OCI-LY3 (cell line): Measurements from ENCODE around the gene AKAP7.
"Not testable (repeated sequence)": the region's sequence is repeated elsewhere in the genome, so short reads cannot be mapped to it uniquely, and the experiment has no call there.

Source experiments
- H2AFZ ChIP-seq: fragments of 200-600, 300-600 bp; shearing (Covaris generic); 2 replicates; pipeline ENCODE4 v1.6.0; 2014; ENCODE audit warnings: antibody characterized with exemption, low read depth, low read length
- H3K27ac ChIP-seq: fragments of 200-600, 300-600 bp; sonication (generic); 2 replicates; pipeline ENCODE4 v1.5.1; 2014; ENCODE audit warnings: mild to moderate bottlenecking, low read length, moderate library complexity, mixed read lengths
- H3K27me3 ChIP-seq: fragments of 200-600, 300-600 bp; sonication (generic); 2 replicates; pipeline ENCODE4 v1.6.1; 2014; ENCODE audit warnings: low read depth, low read length, mixed read lengths
- H3K36me3 ChIP-seq: fragments of 200-600, 300-600 bp; sonication (generic); replicated peaks from 2 replicates; pipeline ENCODE3; 2014; ENCODE audit warnings: low read depth, low read length, mixed read lengths
- H3K4me1 ChIP-seq: fragments of 300-600, 200-600 bp; sonication (generic); 2 replicates; pipeline ENCODE4 v1.6.1; 2014; ENCODE audit warnings: low read length, mixed read lengths
- H3K4me2 ChIP-seq: fragments of 200-600, 300-600 bp; sonication (generic); 2 replicates; pipeline ENCODE4 v1.6.1; 2014; ENCODE audit warnings: low read length, mixed read lengths
- H3K4me3 ChIP-seq: fragments of 300-600, 200-600 bp; sonication (generic); 2 replicates; pipeline ENCODE4 v1.5.1; 2014; ENCODE audit warnings: antibody characterized with exemption, mild to moderate bottlenecking, low read length, moderate library complexity
- H3K79me2 ChIP-seq: fragments of 300-600, 200-600 bp; shearing (Covaris generic); 2 replicates; pipeline ENCODE4 v1.6.1; 2014; ENCODE audit warnings: mild to moderate bottlenecking, low read length, mixed read lengths
- H3K9ac ChIP-seq: fragments of 300-600, 200-600 bp; shearing (Covaris generic); 2 replicates; pipeline ENCODE4 v1.6.0; 2014; ENCODE audit warnings: mild to moderate bottlenecking, low read length, moderate library complexity
- H3K9me3 ChIP-seq: fragments of 200-600, 300-600 bp; shearing (Covaris generic); 2 replicates; pipeline ENCODE4 v1.6.1; 2014; ENCODE audit warnings: low read length, mixed read lengths; ENCODE audit not compliant: insufficient read depth
- H4K20me1 ChIP-seq: fragments of 200-600, 300-600 bp; sonication (generic); 2 replicates; pipeline ENCODE4 v1.6.1; 2016; ENCODE audit warnings: low read length, mixed read lengths; ENCODE audit not compliant: insufficient read depth
- EZH2phosphoT487 ChIP-seq: fragments of 200-600 bp; shearing (Covaris generic); IDR thresholded peaks from 2 replicates; pipeline ENCODE4 v1.6.1; 2018; ENCODE audit warnings: antibody characterized with exemption, mixed run types, low read depth
- TF ChIP-seq, protein P1 (sequence below): fragments of 200-600, 300-600 bp; sonication (generic); IDR thresholded peaks from 2 replicates; pipeline ENCODE4 v1.5.1; 2014; ENCODE audit warnings: antibody characterized with exemption, low read length, low read depth

AKAP7 gene

DNA sequence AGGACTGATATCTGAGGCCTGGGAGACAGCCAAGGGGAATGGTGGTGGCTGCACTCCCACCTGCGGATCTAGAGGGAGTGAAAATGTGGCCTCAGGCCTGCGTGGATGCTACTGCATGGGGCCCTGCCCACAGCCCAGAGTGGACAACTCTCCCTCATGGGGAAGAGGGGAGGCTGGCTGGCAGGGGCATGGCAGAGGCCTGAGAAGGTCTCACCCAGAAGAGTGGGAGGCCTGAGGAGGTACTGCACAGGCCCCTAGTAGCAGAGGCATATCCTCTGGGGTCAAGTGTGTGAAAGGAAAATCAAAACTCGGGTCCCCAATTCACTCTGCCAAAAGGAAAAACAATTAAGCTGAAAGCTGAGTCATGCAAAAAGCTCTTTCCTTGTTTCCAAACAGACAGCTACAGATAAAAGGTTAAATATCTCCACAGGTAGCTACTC lies 158.2 kb downstream of the AKAP7 start:
- no peak overlapping the region for H2AFZ ChIP-seq
- H3K79me2 ChIP-seq: no peaks in the 10 kb centered on the region
- H3K4me3 ChIP-seq: no peak overlapping the region
- H4K20me1 ChIP-seq: no peaks in the 10 kb centered on the region
- no peak overlapping the region for H3K9ac ChIP-seq
- no peaks in the 10 kb centered on the region for H3K4me1 ChIP-seq
- H3K27ac ChIP-seq: no peak overlapping the region
- no peak for TF ChIP-seq EZH2phosphoT487
- no peaks in the 10 kb centered on the region for H3K27me3 ChIP-seq
- no peaks in the 10 kb centered on the region for H3K9me3 ChIP-seq
- H3K36me3 ChIP-seq: no peaks in the 10 kb centered on the region
- no peak overlapping the region for H3K4me2 ChIP-seq

DNA sequence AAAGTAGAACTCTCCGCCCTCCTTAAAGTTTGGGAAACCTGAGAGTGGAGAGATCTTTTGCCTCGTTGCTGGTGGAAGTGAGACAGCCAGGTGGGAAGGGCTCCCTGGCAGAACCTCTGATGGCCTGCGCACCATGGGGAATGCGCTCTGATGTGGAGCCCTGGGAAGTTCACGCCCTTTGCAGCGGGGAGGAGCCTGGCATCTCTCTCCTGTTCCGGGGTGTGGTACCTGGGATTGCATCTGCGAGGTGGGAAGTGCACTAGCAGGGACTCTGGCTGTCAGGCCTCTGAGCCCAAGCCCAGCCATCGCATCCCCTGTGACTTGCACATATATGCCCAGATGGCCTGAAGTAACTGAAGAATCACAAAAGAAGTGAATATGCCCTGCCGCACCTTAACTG lies 159.8 kb downstream of the AKAP7 start:
- H3K9ac ChIP-seq: no peak overlapping the region
- TF ChIP-seq, protein P1, sequence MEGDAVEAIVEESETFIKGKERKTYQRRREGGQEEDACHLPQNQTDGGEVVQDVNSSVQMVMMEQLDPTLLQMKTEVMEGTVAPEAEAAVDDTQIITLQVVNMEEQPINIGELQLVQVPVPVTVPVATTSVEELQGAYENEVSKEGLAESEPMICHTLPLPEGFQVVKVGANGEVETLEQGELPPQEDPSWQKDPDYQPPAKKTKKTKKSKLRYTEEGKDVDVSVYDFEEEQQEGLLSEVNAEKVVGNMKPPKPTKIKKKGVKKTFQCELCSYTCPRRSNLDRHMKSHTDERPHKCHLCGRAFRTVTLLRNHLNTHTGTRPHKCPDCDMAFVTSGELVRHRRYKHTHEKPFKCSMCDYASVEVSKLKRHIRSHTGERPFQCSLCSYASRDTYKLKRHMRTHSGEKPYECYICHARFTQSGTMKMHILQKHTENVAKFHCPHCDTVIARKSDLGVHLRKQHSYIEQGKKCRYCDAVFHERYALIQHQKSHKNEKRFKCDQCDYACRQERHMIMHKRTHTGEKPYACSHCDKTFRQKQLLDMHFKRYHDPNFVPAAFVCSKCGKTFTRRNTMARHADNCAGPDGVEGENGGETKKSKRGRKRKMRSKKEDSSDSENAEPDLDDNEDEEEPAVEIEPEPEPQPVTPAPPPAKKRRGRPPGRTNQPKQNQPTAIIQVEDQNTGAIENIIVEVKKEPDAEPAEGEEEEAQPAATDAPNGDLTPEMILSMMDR: no peak
- TF ChIP-seq EZH2phosphoT487: no peak

DNA sequence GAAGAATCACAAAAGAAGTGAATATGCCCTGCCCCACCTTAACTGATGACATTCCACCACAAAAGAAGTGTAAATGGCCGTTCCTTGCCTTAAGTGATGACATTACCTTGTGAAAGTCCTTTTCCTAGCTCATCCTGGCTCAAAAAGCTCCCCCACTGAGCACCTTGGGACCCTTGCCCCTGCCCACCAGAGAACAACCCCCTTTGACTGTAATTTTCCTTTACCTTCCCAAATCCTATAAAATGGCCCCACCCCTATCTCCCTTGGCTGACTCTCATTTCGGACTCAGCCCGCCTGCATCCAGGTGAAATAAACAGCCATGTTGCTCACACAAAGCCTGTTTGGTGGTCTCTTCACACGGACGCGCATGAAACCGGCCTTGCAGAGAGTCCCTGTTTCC lies 165.6 kb downstream of the AKAP7 start:
- not testable (repeated sequence) for H2AFZ ChIP-seq, H3K4me2 ChIP-seq, H3K9me3 ChIP-seq, H3K27ac ChIP-seq, H3K4me3 ChIP-seq, H4K20me1 ChIP-seq, H3K9ac ChIP-seq, H3K79me2 ChIP-seq, H3K36me3 ChIP-seq, H3K27me3 ChIP-seq, H3K4me1 ChIP-seq

More for the DNA sequence above, 159.8 kb downstream of the AKAP7 start:
- Histone ChIP-seq H4K20me1 (no peaks in the 10 kb centered on the region), H3K79me2 (no peaks in the 10 kb centered on the region), H3K4me1 (no peaks in the 10 kb centered on the region), H3K27me3 (no peaks in the 10 kb centered on the region), H2AFZ (no peak overlapping the region), H3K4me3 (no peak overlapping the region), H3K4me2 (no peak overlapping the region), H3K9me3 (no peaks in the 10 kb centered on the region), H3K27ac (no peak overlapping the region), H3K36me3 (no peaks in the 10 kb centered on the region)

DNA sequence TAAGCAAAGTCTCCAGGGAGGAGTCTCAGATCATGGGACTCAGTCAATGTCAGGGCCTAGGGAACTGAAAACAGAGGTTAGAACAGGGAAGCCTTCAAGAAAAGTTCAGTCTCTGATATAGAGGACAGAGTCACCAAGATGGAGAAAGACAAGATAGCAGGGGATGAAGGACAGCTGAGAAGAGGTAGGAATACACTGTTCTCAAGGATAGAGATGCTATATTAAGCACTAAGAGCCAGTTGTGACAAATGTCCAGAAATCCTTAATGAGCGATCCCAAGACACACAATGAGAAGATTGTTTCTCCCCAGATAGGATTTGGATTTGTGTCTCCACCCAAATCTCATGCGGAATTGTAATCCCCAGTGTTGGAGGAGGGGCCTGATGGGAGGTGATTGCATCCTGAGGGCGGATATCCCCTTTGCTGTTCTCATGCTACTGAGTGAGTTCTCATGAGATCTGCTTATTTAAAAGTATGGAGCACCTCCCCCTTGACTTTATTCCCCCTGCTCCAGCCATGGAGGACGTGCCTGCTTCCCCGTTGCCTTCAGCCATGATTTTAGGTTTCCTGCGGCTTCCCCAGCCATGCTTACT lies 168.2 kb downstream of the AKAP7 start:
- Histone ChIP-seq H3K27me3 (no peaks in the 10 kb centered on the region), H3K36me3 (no peaks in the 10 kb centered on the region), H4K20me1 (no peaks in the 10 kb centered on the region), H3K79me2 (no peaks in the 10 kb centered on the region), H3K4me3 (no peak overlapping the region), H3K4me2 (no peak overlapping the region), H3K9me3 (no peaks in the 10 kb centered on the region), H3K4me1 (no peaks in the 10 kb centered on the region), H3K27ac (no peak overlapping the region), H2AFZ (no peak overlapping the region), H3K9ac (no peak overlapping the region)
- TF ChIP-seq, protein P1: no peak
- TF ChIP-seq EZH2phosphoT487: no peak

DNA sequence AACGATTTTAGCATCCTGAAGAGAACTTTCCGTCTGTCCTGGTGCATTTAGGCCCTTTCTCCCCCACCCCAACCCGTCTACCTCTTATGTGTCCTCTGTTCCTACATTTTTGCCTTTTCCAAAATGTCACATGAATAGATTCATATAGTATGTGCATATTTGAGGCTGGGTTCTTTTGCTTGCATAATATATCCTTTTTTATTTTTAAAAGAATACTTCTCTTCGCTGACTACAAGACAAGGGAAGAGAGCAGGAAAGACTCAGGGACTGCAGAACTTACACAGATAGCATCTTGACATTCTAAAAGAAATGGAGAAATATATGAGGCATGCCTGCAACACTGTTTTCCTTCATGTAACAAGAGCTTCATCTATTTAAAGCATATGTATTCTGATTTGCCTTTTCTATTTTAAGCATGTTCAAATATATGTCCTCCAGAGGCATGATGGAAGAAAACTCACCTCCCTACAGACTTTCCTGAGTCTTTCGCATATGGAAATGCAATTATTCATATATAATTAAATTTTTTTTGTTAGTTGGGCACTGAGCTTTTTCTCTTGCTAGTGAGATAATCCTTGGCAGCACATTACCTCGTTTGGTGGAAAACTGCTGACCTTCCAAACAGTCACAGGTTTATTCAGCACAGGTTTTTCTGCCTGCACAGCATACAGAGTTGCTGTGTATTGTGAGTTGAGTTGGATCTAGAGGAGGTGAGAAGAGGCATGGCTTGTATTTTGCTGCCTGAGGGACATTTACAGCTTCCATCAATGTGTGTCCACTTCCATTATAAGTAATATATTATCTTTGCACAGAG lies 170.0 kb downstream of the AKAP7 start:
- H3K36me3 ChIP-seq: no peaks in the 10 kb centered on the region
- no peaks in the 10 kb centered on the region for H4K20me1 ChIP-seq
- H2AFZ ChIP-seq: no peak overlapping the region
- no peak overlapping the region for H3K4me2 ChIP-seq
- H3K9ac ChIP-seq: no peak overlapping the region
- no peaks in the 10 kb centered on the region for H3K79me2 ChIP-seq
- no peaks in the 10 kb centered on the region for H3K4me1 ChIP-seq
- H3K4me3 ChIP-seq: no peak overlapping the region
- no peak overlapping the region for H3K27ac ChIP-seq
- TF ChIP-seq, protein P1: no peak
- no peak for TF ChIP-seq EZH2phosphoT487
- H3K27me3 ChIP-seq: no peaks in the 10 kb centered on the region
- H3K9me3 ChIP-seq: no peaks in the 10 kb centered on the region
